AG04449 (cell line): Measurements from ENCODE around the gene IGSF9.

Source experiments
- CTCF ChIA-PET: fragments of 350-600 bp; formaldehyde crosslinking; extraction: SDS; loops from one replicate; lab custom pipeline; 2021; ENCODE audit warnings: antibody characterized with exemption; lab: Yijun Ruan, JAX
- POLR2A ChIA-PET: fragments of 400-600, 350-600 bp; formaldehyde crosslinking; extraction: SDS; loops from one replicate; lab custom pipeline; 2020; ENCODE audit warnings: antibody characterized with exemption, inconsistent platforms; lab: Yijun Ruan, JAX
- DNase-seq: peaks from one replicate; pipeline ENCODE4 v3.0.0-alpha.2; 2010; ENCODE audit warnings: low read depth, low spot score
- H3K4me3 ChIP-seq: 2 replicates; pipeline ENCODE4 v1.5.1; 2011; ENCODE audit warnings: low read depth, mild to moderate bottlenecking, control low read depth, low read length
- CTCF ChIP-seq: IDR thresholded peaks from one replicate; pipeline ENCODE4 v1.5.1; 2011; ENCODE audit warnings: mild to moderate bottlenecking, moderate library complexity, low read length, control low read depth, inconsistent platforms; ENCODE audit not compliant: insufficient read depth; ENCODE audit errors: missing control alignments

IGSF9 gene

GRCh38 chr1:159990005-159990404, 44.6 kb upstream of the IGSF9 start:
- TF ChIP-seq CTCF: no peak
- POLR2A ChIA-PET: no interaction called here
- DNase-seq: no peak
- H3K4me3 ChIP-seq: no peak overlapping the region
- CTCF ChIA-PET: interaction anchor here (0.9 to 11.3 kb wide), 4 partner anchors 12 to 54 kb away, joined by 3 to 164 read pairs (median 4); no protein-coding TSS in a partner anchor

- CTCF ChIA-PET: interaction anchor here (0.7 to 11.3 kb wide), 5 partner anchors 12 to 99 kb away, joined by 3 to 164 read pairs (median 3); no protein-coding TSS in a partner anchor
- no peak for TF ChIP-seq CTCF
- POLR2A ChIA-PET: interaction anchor here (0.9 kb wide), 1 partner anchor 65 kb away, joined by 3 read pairs; no protein-coding TSS in a partner anchor
- no peak for DNase-seq
- H3K4me3 ChIP-seq: no peak overlapping the region
These were observed 44.2 kb upstream of the IGSF9 start for GRCh38 chr1:159989581-159989980.

GRCh38 chr1:159988006-159988405, 42.6 kb upstream of the IGSF9 start:
- ChIA-PET POLR2A (no interaction called here), CTCF (interaction anchor here (11.3 kb wide), 1 partner anchor 18 kb away, joined by 164 read pairs; no protein-coding TSS in a partner anchor)
- DNase-seq: no peak
- no peak overlapping the region for H3K4me3 ChIP-seq
- no peak for TF ChIP-seq CTCF

GRCh38 chr1:159987186-159987585, 41.8 kb upstream of the IGSF9 start:
- ChIA-PET POLR2A (no interaction called here), CTCF (interaction anchor here (11.3 kb wide), 1 partner anchor 19 kb away, joined by 164 read pairs; no protein-coding TSS in a partner anchor)
- H3K4me3 ChIP-seq: no peak overlapping the region
- DNase-seq: no peak
- TF ChIP-seq CTCF: no peak

GRCh38 chr1:159986531-159986930, 41.1 kb upstream of the IGSF9 start:
- TF ChIP-seq CTCF: no peak
- no peak for DNase-seq
- no peak overlapping the region for H3K4me3 ChIP-seq
- ChIA-PET POLR2A (no interaction called here), CTCF (interaction anchor here (1.2 to 11.3 kb wide), 2 partner anchors 20 to 48 kb away, joined by 3 to 164 read pairs; no protein-coding TSS in a partner anchor)

GRCh38 chr1:159986093-159986492, 40.7 kb upstream of the IGSF9 start:
- TF ChIP-seq CTCF: no peak
- ChIA-PET CTCF (interaction anchor here (1.2 to 11.3 kb wide), 2 partner anchors 20 to 48 kb away, joined by 3 to 164 read pairs; no protein-coding TSS in a partner anchor), POLR2A (no interaction called here)
- no peak overlapping the region for H3K4me3 ChIP-seq
- DNase-seq: no peak
